ACC112 (cell line): ENCODE results near the gene SMC4.
"Not testable (repeated sequence)": the region's sequence is repeated elsewhere in the genome, so short reads cannot be mapped to it uniquely, and the experiment has no call there.

Experiments used
- H2AFZ ChIP-seq: fragments of 200-600 bp; sonication (generic); one replicate; pipeline ENCODE4 v1.6.0; 2017; ENCODE audit warnings: antibody characterized with exemption, low read length; ENCODE audit not compliant: unreplicated experiment
- H3K27ac ChIP-seq: fragments of 200-600 bp; sonication (generic); 2 replicates; pipeline ENCODE4 v1.5.1; 2014; ENCODE audit warnings: low read depth, mild to moderate bottlenecking, antibody characterized with exemption, low read length, moderate library complexity
- H3K27me3 ChIP-seq: fragments of 200-600 bp; sonication (generic); 2 replicates; pipeline ENCODE4 v1.6.1; 2014; ENCODE audit warnings: mild to moderate bottlenecking, antibody characterized with exemption, low read length, moderate library complexity, mixed read lengths; ENCODE audit not compliant: insufficient read depth
- H3K36me3 ChIP-seq: fragments of 200-600 bp; sonication (generic); 2 replicates; pipeline ENCODE4 v1.6.1; 2016; ENCODE audit warnings: mild to moderate bottlenecking, antibody characterized with exemption, low read length, moderate library complexity, mixed read lengths; ENCODE audit not compliant: insufficient read depth
- H3K4me1 ChIP-seq: fragments of 200-600 bp; sonication (generic); one replicate; pipeline ENCODE4 v1.6.1; 2016; ENCODE audit warnings: low read length, mixed read lengths; ENCODE audit not compliant: insufficient read depth, unreplicated experiment, control insufficient read depth
- H3K4me3 ChIP-seq: fragments of 200-600 bp; sonication (generic); 2 replicates; pipeline ENCODE4 v1.5.1; 2014; ENCODE audit warnings: mild to moderate bottlenecking, low read depth, low read length
- H3K79me2 ChIP-seq: fragments of 200-600 bp; sonication (generic); one replicate; pipeline ENCODE4 v1.6.0; 2016; ENCODE audit warnings: low read length; ENCODE audit not compliant: control insufficient read depth, unreplicated experiment, insufficient read depth

Gene SMC4

DNA sequence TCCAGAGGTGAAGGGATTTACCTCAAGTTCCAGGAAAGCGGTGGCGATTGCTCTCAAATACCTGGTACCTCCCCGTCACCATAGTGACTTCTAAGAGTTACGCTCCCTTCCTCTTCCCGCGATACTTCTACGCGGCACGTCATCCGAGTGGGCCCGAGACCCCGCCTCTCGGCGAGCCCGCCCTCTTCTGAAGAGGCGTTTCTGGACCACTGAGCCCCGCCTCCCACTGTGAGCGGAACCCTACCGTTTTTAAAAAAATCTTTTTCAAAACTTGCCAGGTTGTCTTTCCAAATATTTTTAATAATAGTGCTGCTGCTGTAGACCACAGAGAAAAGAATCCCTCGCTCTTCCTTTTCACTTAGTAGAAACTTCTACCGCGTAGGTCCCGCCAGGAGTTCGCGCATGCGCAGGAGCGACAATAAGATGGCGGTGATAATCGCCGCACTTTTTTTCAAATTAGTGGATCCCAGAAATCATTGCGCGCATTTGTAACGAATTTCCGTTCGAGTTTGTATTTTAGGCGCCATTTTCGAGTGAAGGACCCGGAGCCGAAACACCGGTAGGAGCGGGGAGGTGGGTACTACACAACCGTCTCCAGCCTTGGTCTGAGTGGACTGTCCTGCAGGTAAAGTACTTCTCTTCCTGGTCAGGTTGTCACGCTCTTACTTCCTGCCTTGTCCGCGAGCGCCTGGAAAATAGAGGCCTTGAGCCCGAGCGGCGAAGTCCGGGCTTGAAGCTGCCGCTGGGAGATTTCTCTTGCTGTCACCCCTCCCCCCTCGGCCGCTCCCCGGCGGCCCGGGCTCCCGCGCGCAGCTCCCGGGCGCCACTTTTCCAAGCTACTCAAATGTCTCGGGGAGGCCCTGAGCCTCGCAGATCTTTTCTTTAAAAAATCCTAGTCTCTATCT is at the start of gene SMC4, which contains the start of gene IFT80:
Gene SMC4, plus strand, starts transcription at position 526 of the 905 bp plus-strand sequence. CDS start 1,177 bp downstream, outside the sequence.
Gene IFT80, minus strand, starts transcription at position 101 of the 905 bp plus-strand sequence. CDS start 14,625 bp downstream, outside the sequence.
- peak within 1 kb of the TSS; percentile 98 for H2AFZ ChIP-seq
- peak within 1 kb of the TSS; percentile 92 for H3K4me3 ChIP-seq
- H3K27me3 ChIP-seq, result no peaks in the 10 kb centered on the region
- peaks cover 45% of the 10 kb centered on the region for H3K4me1 ChIP-seq
- H3K27ac ChIP-seq, result peak within 1 kb of the TSS; percentile 87
- peaks cover 15% of the 10 kb centered on the region for H3K36me3 ChIP-seq
- H3K79me2 ChIP-seq, result peaks cover 85% of the 10 kb centered on the region

DNA sequence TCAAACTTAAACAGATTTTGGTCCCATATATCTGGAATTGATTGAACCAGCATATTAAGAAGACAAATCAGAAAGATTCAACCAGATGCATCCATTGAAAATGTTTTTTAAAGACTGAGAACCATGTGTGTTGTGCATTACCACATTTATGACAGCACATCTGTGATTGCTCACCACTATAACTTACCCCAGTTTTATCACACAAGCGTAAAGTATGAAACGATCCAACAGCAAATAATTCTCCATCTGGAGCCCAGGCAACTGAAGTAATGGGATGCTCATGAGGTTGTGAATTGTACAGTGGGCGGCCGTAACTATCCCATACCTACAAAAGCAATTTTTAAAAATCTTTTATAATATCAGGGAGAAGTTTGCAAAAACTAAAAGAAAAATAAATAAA is 43.6 kb upstream of the SMC4 start:
- Histone ChIP-seq H3K79me2 (peaks cover under 1% of the 10 kb centered on the region), H2AFZ (no peak overlapping the region), H3K27me3 (no peaks in the 10 kb centered on the region), H3K4me3 (no peak overlapping the region), H3K36me3 (peaks cover 5% of the 10 kb centered on the region; the same call in 1 of the 2 replicates), H3K27ac (no peak overlapping the region), H3K4me1 (no peaks in the 10 kb centered on the region)

DNA sequence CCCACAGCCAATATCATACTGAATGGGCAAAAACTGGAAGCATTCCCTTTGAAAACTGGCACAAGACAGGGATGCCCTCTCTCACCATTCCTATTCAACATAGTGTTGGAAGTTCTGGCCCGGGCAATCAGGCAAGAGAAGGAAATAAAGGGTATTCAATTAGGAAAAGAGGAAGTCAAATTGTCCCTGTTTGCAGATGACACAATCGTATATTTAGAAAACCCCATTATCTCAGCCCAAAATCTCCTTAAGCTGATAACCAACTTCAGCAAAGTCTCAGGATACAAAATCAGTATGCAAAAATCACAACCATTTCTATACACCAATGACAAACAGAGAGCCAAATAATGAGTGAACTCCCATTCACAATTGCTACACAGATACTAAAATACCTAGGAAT is 36.6 kb upstream of the SMC4 start:
- H3K79me2 ChIP-seq, H3K4me3 ChIP-seq, H3K4me1 ChIP-seq, H3K27ac ChIP-seq, H2AFZ ChIP-seq, H3K27me3 ChIP-seq: not testable (repeated sequence)
- peaks cover 12% of the 10 kb centered on the region for H3K36me3 ChIP-seq

DNA sequence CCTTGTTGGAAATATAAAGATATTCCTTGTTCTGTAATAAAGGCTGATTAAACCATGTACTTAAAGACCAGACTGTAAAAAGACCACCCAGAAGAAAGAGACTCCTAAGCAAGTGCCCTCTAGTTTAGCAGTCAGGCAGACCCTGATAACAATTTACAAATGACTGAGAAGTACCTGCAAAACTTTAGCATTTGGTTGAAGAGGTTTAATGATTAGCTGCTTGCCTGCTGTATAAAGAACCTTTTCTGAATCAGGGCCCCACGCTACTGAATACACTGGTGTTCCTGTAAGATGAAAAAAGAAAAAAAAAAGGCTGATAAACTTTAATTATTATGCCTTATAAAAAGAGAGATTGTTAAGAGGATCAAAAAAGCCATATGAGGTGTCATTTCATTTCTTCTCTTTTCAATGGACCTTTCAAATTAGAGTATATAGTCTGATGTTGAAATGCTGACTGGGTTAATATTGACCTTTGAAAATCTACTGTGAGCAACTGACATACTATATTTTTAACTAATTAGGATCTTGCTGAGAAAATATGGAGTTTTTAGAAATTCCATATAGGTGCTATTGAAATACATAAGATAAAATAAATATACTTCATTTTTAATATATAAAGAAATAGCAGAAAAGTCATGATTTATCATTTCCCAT is 33.5 kb upstream of the SMC4 start:
- H3K27me3 ChIP-seq, result no peaks in the 10 kb centered on the region
- H3K4me1 ChIP-seq, result no peaks in the 10 kb centered on the region
- no peak overlapping the region for H3K27ac ChIP-seq
- peaks cover 15% of the 10 kb centered on the region for H3K36me3 ChIP-seq
- no peak overlapping the region for H2AFZ ChIP-seq
- no peaks in the 10 kb centered on the region for H3K79me2 ChIP-seq
- no peak overlapping the region for H3K4me3 ChIP-seq

DNA sequence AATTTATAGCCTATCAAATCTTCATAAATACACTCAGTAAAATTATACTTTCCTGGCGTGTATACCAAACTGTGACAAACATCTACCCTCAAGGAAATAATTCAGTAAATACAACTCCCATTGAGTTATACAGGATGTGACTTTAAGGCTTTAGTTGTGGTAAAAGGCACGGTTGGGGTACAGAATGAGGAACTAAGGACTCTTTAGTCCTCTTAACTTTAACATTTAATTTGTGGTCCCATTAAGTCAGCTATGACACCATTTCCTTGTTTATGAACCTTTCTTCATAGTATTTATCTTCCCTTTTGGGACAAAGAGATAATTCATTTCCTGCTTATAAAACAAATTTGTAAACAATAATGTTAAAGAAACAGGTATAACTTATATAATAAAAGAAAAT is 30.6 kb upstream of the SMC4 start:
- Histone ChIP-seq H2AFZ (no peak overlapping the region), H3K27ac (no peak overlapping the region), H3K36me3 (peaks cover 15% of the 10 kb centered on the region), H3K4me3 (no peak overlapping the region), H3K4me1 (peaks cover 20% of the 10 kb centered on the region), H3K79me2 (no peaks in the 10 kb centered on the region), H3K27me3 (no peaks in the 10 kb centered on the region)

DNA sequence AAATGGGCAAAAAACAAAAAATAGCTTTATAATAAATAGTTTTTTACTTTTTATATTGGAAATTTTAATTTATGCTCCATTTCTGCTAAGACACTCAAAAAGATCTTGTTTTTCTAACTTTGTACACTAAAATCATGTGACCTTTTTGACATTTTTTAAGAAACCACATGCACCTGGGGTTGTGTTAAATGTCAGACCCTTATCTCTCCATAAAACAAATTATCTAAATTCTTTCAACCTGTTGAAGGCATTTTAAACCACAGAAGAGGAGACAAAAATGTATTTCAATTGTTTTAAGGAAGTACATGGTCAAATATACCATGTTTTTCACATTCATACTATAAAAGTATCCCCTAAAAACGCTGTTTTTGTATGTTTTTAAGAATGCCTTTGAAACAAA is 29.7 kb upstream of the SMC4 start:
- H3K36me3 ChIP-seq, result peaks cover 15% of the 10 kb centered on the region
- H3K27me3 ChIP-seq, result no peaks in the 10 kb centered on the region
- H2AFZ ChIP-seq, result no peak overlapping the region
- H3K27ac ChIP-seq, result no peak overlapping the region
- H3K4me3 ChIP-seq, result no peak overlapping the region
- no peaks in the 10 kb centered on the region for H3K79me2 ChIP-seq
- H3K4me1 ChIP-seq, result peaks cover 30% of the 10 kb centered on the region

DNA sequence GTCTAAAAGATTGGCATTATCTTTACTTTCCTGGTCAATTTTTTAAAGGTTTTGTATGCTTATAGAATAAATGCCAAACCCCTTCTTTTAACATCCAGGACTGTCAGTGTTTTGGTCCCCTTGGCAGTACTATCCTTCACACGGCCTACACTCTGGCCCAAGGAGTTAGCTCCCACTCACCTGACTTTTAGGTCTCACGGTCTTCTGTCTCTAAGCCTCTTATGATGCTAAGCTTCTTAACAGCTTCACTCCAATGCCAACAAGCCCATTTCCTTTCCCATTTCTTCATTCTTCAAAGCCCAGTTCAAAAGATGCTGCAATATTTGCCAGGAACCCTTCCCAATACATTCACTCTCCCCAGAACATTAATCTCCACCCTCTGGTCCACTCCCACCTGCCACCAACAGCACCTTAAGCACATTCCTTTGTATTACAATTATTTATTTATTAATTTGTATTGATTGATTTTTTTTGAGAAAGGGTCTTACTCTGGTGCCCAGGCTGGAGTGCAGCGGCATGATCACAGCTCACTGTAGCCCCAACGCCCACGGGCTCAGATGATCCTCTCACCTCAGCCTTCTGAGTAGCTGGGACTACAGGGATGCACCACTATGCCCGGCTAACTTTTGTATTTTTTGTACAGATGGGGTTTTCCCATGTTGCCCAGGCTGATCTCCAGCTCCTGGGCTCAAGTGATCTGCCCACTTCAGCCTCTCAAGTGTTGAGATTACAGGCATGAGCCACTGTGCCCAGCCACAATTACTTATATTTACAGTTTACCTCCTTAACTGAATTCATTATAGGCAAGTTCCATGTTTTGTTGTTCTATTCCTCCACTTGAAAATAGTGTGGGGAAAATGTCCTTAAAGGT is 28.2 kb upstream of the SMC4 start:
- Histone ChIP-seq H3K79me2 (no peaks in the 10 kb centered on the region), H3K27ac (no peak overlapping the region)

DNA sequence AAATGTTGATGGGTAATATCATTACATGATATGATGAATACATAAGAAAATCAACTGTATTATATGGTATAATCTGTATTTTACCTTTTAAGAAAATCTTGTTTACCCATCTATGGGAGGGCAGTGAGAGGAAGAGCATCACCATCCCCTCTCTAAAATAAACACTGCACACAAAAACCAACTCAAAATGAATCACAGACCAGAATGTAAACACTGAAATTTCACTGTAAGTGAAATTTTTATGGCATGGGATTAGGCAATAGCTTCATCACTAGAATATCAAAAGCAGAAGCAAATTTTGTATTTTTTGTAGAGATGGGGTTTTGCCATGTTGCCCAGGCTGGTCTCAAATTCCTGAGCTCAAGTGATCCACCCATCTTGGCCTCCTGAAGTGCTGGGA is 26.7 kb upstream of the SMC4 start:
- H3K79me2 ChIP-seq, result peaks cover 2% of the 10 kb centered on the region
- H3K27ac ChIP-seq, result peak overlapping the region; percentile 58
- H3K4me3 ChIP-seq, result 0 out of 2 replicates have a peak overlapping the region, but pooled peaks have one; percentile 18
- no peaks in the 10 kb centered on the region for H3K27me3 ChIP-seq
- H2AFZ ChIP-seq, result no peak overlapping the region
- H3K4me1 ChIP-seq, result peaks cover 55% of the 10 kb centered on the region
- peaks cover 9% of the 10 kb centered on the region for H3K36me3 ChIP-seq

More for the DNA sequence above, 28.2 kb upstream of the SMC4 start:
- Histone ChIP-seq H2AFZ (no peak overlapping the region), H3K36me3 (peaks cover 12% of the 10 kb centered on the region), H3K27me3 (no peaks in the 10 kb centered on the region), H3K4me3 (no peak overlapping the region), H3K4me1 (peaks cover 41% of the 10 kb centered on the region)

DNA sequence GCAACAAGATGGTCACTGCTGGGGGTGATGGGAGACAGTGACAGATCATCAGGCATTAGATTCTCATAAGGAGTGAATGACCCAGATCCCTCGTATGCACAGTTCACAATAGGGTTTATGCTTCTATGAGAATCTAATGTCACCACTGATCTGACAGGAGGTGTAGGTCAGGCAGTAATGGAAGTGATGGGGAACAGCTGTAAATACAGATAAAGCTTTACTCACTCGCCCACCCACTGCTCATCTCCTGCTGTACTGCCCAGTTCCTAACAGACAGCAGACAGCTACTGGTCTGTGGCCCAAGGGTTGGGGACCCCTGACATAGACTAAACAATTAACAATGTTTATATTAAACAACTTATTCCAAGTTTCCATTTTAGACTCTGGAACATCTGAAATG is 25.8 kb upstream of the SMC4 start:
- Histone ChIP-seq H3K27ac (no peak overlapping the region), H3K36me3 (peaks cover 6% of the 10 kb centered on the region), H3K4me1 (peaks cover 62% of the 10 kb centered on the region), H3K27me3 (no peaks in the 10 kb centered on the region), H3K4me3 (no peak overlapping the region), H2AFZ (no peak overlapping the region), H3K79me2 (peaks cover 4% of the 10 kb centered on the region)

DNA sequence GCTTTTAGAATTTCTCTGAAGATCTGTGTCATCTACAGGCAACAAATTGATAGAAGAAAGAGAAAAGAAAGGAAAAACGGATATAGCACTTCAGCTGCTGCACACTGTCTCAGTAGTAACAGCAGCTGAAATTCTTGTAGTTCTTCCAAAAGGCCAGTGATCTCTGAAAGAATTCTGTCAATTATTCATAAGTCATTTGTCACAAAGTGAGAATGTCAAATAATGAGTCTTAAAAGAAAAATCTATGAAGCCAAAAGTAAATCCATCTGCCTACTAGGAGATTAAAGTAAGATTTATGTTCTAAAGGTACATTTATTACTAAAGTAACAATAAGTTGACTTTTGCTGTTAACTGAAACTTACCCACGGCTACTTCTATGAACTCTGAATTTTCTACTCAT is 25.0 kb upstream of the SMC4 start:
- Histone ChIP-seq H3K79me2 (peaks cover 4% of the 10 kb centered on the region), H3K36me3 (peaks cover 6% of the 10 kb centered on the region), H3K4me1 (peaks cover 70% of the 10 kb centered on the region), H2AFZ (no peak overlapping the region), H3K27ac (peak overlapping the region; percentile 12), H3K4me3 (no peak overlapping the region), H3K27me3 (no peaks in the 10 kb centered on the region)
